ENCODE measurements around the gene EVL. TPM values are rescaled to one million over a fixed set of nuclear protein-coding genes. Genes with fewer than 3 reads are reported as not detected.

The EVL gene
- total and polyA plus RNA-seq, 4 donors: 54.5 to 99.9 (median 78.2) TPM

DNA sequence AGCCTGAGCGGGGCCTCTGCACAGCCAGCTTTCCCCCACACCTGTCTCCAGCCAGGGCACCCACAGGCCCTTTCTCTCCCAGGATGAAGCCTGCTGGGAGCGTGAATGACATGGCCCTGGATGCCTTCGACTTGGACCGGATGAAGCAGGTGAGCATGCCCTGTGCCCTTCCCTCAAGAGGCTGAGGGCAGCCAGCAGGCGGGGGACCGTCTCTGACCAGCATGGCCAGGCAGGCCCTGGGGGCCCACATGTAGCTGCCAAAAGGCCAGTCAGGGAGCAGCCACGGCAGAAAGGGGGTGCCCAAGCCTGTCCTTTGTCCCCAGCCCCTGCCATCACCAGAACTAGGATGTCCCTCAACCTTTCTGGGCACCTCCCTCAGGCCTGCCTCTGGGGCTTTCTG lies 75.9 kb downstream of the EVL start:
- Histone ChIP-seq H3K4me3 (no peak overlapping the region), H3K27ac (ENCODE audit: low read depth in 1 of 2, low read length in 1 of 2) (peak overlapping the region in 1 of 2 donors; percentile 90), H3K9ac (ENCODE audit: insufficient read depth in 1 of 2, low read length in 2 of 2) (peak overlapping the region in 1 of 2 donors; percentile 19), H3K4me1 (ENCODE audit: control insufficient read depth in 5 of 5, insufficient read depth in 5 of 5, low read length in 5 of 5) (peaks cover 0 to 46% (median 28%) of the 10 kb centered on the region in 5 donors), H3K27me3 (ENCODE audit: control insufficient read depth in 3 of 3, insufficient read depth in 3 of 3, low read length in 2 of 3) (no peaks in the 10 kb centered on the region), H3K9me3 (ENCODE audit: control insufficient read depth in 4 of 4, insufficient read depth in 3 of 4, low read length in 3 of 4) (no peaks in the 10 kb centered on the region), H3K36me3 (ENCODE audit: control insufficient read depth in 4 of 4, insufficient read depth in 4 of 4, low read length in 4 of 4) (peaks cover 0 to 28% (median 4%) of the 10 kb centered on the region in 4 donors)
- TF ChIP-seq, protein P1, sequence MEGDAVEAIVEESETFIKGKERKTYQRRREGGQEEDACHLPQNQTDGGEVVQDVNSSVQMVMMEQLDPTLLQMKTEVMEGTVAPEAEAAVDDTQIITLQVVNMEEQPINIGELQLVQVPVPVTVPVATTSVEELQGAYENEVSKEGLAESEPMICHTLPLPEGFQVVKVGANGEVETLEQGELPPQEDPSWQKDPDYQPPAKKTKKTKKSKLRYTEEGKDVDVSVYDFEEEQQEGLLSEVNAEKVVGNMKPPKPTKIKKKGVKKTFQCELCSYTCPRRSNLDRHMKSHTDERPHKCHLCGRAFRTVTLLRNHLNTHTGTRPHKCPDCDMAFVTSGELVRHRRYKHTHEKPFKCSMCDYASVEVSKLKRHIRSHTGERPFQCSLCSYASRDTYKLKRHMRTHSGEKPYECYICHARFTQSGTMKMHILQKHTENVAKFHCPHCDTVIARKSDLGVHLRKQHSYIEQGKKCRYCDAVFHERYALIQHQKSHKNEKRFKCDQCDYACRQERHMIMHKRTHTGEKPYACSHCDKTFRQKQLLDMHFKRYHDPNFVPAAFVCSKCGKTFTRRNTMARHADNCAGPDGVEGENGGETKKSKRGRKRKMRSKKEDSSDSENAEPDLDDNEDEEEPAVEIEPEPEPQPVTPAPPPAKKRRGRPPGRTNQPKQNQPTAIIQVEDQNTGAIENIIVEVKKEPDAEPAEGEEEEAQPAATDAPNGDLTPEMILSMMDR (IDR thresholded peaks at IDR 0.05; ENCODE audit: control extremely low read depth, extremely low read depth): no peak
- DNase-seq (no peak), ATAC-seq (ENCODE audit: insufficient read depth, low FRiP score) (no peak)
- 71 to 96% methylated on average over 7 of the region's 7 CpGs for WGBS, 2 donors

- Histone ChIP-seq H3K36me3 (ENCODE audit: control insufficient read depth in 4 of 4, insufficient read depth in 4 of 4, low read length in 4 of 4) (peaks cover 0 to 24% (median 3%) of the 10 kb centered on the region in 4 donors), H3K27me3 (ENCODE audit: control insufficient read depth in 3 of 3, insufficient read depth in 3 of 3, low read length in 2 of 3) (no peaks in the 10 kb centered on the region), H3K27ac (ENCODE audit: low read depth in 1 of 2, low read length in 1 of 2) (peak overlapping the region in 1 of 2 donors; percentile 90), H3K4me1 (ENCODE audit: control insufficient read depth in 5 of 5, insufficient read depth in 5 of 5, low read length in 5 of 5) (peaks cover 0 to 50% (median 31%) of the 10 kb centered on the region in 5 donors), H3K4me3 (no peak overlapping the region), H3K9me3 (ENCODE audit: control insufficient read depth in 4 of 4, insufficient read depth in 3 of 4, low read length in 3 of 4) (no peaks in the 10 kb centered on the region), H3K9ac (ENCODE audit: insufficient read depth in 1 of 2, low read length in 2 of 2) (peak overlapping the region; percentile 16 to 28)
- peak; percentile 83 to 90 (median 83) for DNase-seq
- WGBS, 2 donors: 37 to 38% methylated on average over 14 of the region's 14 CpGs
- TF ChIP-seq, protein P1 (IDR thresholded peaks at IDR 0.05; ENCODE audit: control extremely low read depth, extremely low read depth): no peak
- peak; percentile 7 for ATAC-seq (ENCODE audit: insufficient read depth, low FRiP score)
Measured at GRCh38 chr14:100142073-100143040, 77.1 kb downstream of the EVL start.

GRCh38 chr14:100143523-100143922 lies 78.3 kb downstream of the EVL start:
- Histone ChIP-seq H3K9me3 (ENCODE audit: control insufficient read depth in 4 of 4, insufficient read depth in 3 of 4, low read length in 3 of 4) (no peaks in the 10 kb centered on the region), H3K27ac (ENCODE audit: low read depth in 1 of 2, low read length in 1 of 2) (peak overlapping the region in 1 of 2 donors; percentile 48), H3K9ac (ENCODE audit: insufficient read depth in 1 of 2, low read length in 2 of 2) (no peak overlapping the region), H3K36me3 (ENCODE audit: control insufficient read depth in 4 of 4, insufficient read depth in 4 of 4, low read length in 4 of 4) (peaks cover 0 to 17% (median 3%) of the 10 kb centered on the region in 4 donors), H3K4me3 (no peak overlapping the region), H3K4me1 (ENCODE audit: control insufficient read depth in 5 of 5, insufficient read depth in 5 of 5, low read length in 5 of 5) (peaks cover 0 to 50% (median 31%) of the 10 kb centered on the region in 5 donors), H3K27me3 (ENCODE audit: control insufficient read depth in 3 of 3, insufficient read depth in 3 of 3, low read length in 2 of 3) (no peaks in the 10 kb centered on the region)
- ATAC-seq (ENCODE audit: insufficient read depth, low FRiP score): no peak
- TF ChIP-seq, protein P1 (IDR thresholded peaks at IDR 0.05; ENCODE audit: control extremely low read depth, extremely low read depth): no peak
- DNase-seq: no peak
- 94 to 96% methylated on average over 18 of the region's 18 CpGs for WGBS, 2 donors

Measured in lung (tissue), 12 donors.